ENCODE measurements around the gene KRT33A. TPM values are rescaled to one million over a fixed set of nuclear protein-coding genes. Genes with fewer than 3 reads are reported as not detected.
"Not testable (repeated sequence)": the region's sequence is repeated elsewhere in the genome, so short reads cannot be mapped to it uniquely, and the experiment has no call there.

Gene KRT33A
- total RNA-seq, 1 donor: not detected

DNA sequence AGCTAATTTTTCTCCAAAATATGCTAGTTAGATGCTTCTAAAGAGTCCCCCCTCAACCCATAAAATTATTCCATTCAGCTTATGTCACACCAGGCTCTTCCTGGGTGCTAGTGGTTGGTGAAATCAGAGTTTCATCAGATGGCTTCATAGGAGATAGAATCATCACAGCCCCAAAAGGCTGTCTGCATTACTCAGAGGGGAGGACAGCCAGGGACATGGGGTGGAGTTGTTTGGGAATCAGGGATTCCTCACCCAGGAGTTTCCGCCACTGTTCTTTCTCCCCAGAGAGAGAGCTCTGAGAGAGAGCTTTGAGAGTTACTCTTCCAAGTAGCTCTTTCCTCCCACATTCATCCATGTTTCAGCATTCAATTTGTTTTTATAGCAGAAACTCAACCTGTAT, 31.8 kb upstream of the KRT33A start:
- H3K4me3 ChIP-seq (ENCODE audit: low read depth, low read length): no peak overlapping the region
- TF ChIP-seq, protein P1, sequence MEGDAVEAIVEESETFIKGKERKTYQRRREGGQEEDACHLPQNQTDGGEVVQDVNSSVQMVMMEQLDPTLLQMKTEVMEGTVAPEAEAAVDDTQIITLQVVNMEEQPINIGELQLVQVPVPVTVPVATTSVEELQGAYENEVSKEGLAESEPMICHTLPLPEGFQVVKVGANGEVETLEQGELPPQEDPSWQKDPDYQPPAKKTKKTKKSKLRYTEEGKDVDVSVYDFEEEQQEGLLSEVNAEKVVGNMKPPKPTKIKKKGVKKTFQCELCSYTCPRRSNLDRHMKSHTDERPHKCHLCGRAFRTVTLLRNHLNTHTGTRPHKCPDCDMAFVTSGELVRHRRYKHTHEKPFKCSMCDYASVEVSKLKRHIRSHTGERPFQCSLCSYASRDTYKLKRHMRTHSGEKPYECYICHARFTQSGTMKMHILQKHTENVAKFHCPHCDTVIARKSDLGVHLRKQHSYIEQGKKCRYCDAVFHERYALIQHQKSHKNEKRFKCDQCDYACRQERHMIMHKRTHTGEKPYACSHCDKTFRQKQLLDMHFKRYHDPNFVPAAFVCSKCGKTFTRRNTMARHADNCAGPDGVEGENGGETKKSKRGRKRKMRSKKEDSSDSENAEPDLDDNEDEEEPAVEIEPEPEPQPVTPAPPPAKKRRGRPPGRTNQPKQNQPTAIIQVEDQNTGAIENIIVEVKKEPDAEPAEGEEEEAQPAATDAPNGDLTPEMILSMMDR (IDR thresholded peaks at IDR 0.05; ENCODE audit: insufficient read depth, low read length): no peak
- DNase-seq (ENCODE audit: low read depth): peak; percentile 31

DNA sequence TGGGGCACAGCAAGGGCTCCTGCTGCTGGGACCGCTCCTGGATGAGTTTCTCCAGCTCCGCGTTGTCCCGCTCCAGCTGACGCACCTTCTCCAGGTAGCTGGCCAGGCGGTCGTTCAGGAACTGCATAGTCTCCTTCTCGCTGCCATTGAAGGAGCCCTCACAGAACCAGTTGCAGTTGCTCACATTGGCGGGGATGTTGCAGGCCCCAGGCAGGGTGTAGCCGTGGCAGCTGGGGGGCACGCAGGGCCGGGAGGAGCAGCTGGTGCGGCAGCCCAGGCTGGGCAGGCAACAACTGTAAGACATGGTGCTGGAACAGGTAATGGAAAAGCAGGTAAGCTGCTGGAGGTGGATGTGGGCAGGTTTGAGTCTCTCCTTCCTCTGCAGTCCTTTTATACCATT, 31.3 kb upstream of the KRT33A start, which contains the start of gene KRT34:
Gene KRT34 (minus strand): TSS at position 364 of the 400 bp plus-strand sequence. CDS start 60 bp downstream, at position 304.
- DNase-seq (ENCODE audit: low read depth); H3K4me3 ChIP-seq (ENCODE audit: low read depth, low read length): not testable (repeated sequence)

DNA sequence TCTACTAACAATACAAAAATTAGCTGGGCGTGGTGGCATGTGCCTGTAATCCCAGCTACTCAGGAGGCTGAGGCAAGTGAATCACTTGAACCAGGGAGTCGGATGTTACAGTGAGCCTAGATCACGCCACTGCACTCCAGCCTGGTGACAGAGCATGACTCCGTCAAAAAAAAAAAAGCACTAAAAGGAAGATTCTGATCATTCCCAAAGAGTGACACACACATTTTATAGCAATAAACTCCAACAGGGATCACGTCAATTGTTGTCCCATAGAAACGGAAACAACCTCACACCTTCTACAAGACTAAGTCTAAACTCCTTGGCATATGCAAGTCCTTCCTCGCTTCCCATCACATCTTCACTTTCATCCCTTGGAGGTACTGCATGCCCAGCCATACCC, 29.5 kb upstream of the KRT33A start:
- H3K4me3 ChIP-seq (ENCODE audit: low read depth, low read length): not testable (repeated sequence)

DNA sequence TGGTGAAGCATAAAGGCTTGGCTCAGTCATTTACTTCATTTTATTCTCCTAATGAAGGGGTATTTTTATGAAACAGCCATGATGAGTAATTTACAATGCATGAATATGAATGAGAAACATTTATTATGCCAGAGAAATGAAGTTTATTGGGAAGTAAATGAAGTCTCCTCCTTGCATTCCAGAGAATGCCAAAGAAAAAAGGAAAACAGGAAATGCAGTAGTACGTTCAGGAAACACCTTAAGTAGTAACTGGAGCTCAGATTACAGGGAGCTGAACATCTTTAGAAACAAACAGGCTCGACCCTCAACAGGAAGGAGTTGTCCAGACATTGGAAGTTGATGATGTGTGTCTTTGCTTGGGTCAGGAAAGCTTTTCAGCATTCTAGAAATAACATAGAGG, 26.9 kb upstream of the KRT33A start:
- TF ChIP-seq, protein P1 (IDR thresholded peaks at IDR 0.05; ENCODE audit: insufficient read depth, low read length): no peak
- DNase-seq (ENCODE audit: low read depth): no peak
- no peak overlapping the region for H3K4me3 ChIP-seq (ENCODE audit: low read depth, low read length)

More for the DNA sequence above, 29.5 kb upstream of the KRT33A start:
- DNase-seq (ENCODE audit: low read depth): peak; percentile 21

DNA sequence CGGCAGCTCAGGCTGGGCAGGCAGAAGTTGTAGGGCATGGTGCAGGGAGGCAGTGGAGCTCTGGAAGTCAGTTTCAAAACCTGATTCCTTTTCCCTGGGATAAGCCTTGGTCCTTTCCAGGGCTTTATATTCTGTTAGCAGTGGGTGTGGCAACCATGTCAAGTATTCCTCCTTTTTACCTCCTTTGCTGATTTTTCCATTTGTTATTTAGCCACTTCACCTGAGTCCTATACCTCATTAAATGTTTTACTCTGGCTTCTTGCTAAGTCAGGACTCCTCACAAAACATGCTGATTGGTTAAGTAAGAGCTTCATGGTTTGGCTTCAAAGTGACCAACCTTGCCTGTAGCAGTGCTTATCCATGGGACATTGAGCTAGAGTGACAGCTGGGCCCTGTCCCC, 19.1 kb upstream of the KRT33A start, which contains the start of gene KRT33B:
Gene KRT33B (minus strand): TSS at position 101 of the 400 bp plus-strand sequence. CDS start 63 bp downstream, at position 38.
- TF ChIP-seq, protein P1 (IDR thresholded peaks at IDR 0.05; ENCODE audit: insufficient read depth, low read length): no peak
- H3K4me3 ChIP-seq (ENCODE audit: low read depth, low read length): no peak within 1 kb of the TSS
- DNase-seq (ENCODE audit: low read depth): no peak

DNA sequence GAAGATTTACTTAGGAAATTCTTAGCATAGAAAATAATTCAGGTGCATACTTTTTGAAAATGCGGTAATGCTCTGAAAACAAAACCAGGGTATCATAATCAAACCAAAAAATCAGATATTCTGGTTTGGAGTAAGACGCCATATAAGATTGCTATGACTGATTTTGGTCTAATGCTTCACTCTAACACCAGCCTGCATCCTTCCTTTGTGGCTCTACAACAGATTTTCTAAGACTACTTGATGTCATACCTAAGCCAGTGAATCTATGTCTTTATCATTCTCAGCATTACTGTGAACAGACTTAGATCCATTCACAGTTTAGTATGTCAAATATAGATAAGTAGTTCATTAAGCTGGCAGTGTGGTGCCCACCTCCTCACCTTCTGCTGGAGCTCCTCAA, 18.4 kb upstream of the KRT33A start:
- TF ChIP-seq, protein P1 (IDR thresholded peaks at IDR 0.05; ENCODE audit: insufficient read depth, low read length): no peak
- DNase-seq (ENCODE audit: low read depth): no peak
- H3K4me3 ChIP-seq (ENCODE audit: low read depth, low read length): no peak overlapping the region

DNA sequence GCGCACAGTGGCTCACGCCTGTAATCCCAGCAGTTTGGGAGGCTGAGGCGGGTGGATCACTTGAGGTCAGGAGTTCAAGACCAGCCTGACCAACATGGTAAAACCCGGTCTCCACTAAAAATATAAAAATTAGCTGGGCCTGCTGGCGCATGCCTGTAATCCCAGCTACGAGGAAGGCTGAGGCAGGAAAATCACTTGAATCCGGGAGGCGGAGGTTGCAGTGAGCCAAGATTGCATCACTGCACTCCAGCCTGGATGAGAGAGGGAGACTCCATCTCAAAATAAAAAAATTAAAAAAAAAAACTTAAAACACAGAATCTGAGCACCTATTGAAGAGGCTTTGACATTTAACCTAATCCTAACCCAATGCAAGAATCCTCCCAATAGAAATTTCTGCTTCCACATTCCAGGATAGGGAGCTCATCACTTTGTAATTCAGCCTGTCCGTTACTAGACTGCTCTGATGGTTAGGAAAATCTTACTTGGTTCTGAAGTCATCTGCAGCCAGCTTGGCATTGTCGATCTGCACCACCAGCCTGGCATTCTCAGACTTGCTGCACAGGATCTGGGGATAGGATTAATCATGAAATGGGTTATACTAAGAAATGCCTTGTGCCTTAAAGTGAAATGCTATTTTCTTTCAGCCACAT, 16.9 kb upstream of the KRT33A start:
- H3K4me3 ChIP-seq (ENCODE audit: low read depth, low read length): no peak overlapping the region
- TF ChIP-seq, protein P1 (IDR thresholded peaks at IDR 0.05; ENCODE audit: insufficient read depth, low read length): no peak
- peak; percentile 52 for DNase-seq (ENCODE audit: low read depth)

DNA sequence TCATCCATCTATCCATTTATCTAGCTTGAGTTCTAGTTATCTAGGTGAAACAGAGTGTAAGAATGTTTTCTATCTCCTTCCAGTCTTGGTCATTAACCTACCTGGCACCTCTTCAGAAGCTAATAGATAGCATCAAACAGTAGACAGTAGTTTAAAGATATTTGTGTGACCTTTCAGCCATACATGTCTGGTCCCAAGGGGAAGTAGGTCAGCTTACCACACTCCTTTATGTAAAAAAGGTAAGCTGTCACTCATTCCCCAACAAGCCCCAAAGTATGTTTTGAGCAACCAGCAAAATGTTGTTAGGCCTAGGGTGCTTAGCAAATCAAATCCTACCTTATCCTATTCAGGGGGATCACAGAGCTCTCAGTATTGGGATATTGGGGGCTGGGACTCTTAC, 15.4 kb upstream of the KRT33A start:
- no peak for DNase-seq (ENCODE audit: low read depth)
- TF ChIP-seq, protein P1 (IDR thresholded peaks at IDR 0.05; ENCODE audit: insufficient read depth, low read length): no peak
- H3K4me3 ChIP-seq (ENCODE audit: low read depth, low read length): no peak overlapping the region
